IMR-90 (cell line): ENCODE results near the gene AP2B1. TPM values are rescaled to one million over a fixed set of nuclear protein-coding genes. Genes with fewer than 3 reads are reported as not detected.

Experiments used
- ATAC-seq: fragments of 200-7000 bp; cut with Tn5 transposase; 2 replicates; pipeline ENCODE4 v1.9.1; 2020; ENCODE audit warnings: low read depth, mild to moderate bottlenecking, moderate library complexity
- BruUV-seq: library from RNA; stranded (reverse); fragments of 400-500 nt; replicated peaks from 2 replicates; lab custom pipeline; 2021; lab: Mats Ljungman, UMichigan
- CTCF ChIA-PET: fragments of 300-600 bp; formaldehyde crosslinking; extraction: SDS; loops from one replicate; lab custom pipeline; 2021; ENCODE audit warnings: antibody characterized with exemption; lab: Yijun Ruan, JAX
- POLR2A ChIA-PET: fragments of 300-600 bp; sonication (Branson Sonifier 250); formaldehyde crosslinking; loops from one replicate; lab custom pipeline; 2022; ENCODE audit warnings: antibody characterized with exemption; ENCODE audit not compliant: unreplicated experiment; lab: Charles Lee
- DNase-seq: peaks from one replicate; pipeline ENCODE4 v3.0.0; 2013
- H2AFZ ChIP-seq: replicated peaks from 2 replicates; pipeline ENCODE3; 2013; ENCODE audit warnings: low read length, mild to moderate bottlenecking; ENCODE audit not compliant: poor library complexity
- H2AK5ac ChIP-seq: 2 replicates; pipeline ENCODE4 v1.6.1; 2013; ENCODE audit warnings: low read depth, low read length, inconsistent platforms
- H2AK9ac ChIP-seq: replicated peaks from 2 replicates; pipeline ENCODE3; 2013; ENCODE audit warnings: mild to moderate bottlenecking, low read depth, low read length, moderate library complexity; ENCODE audit not compliant: poor library complexity
- H2BK120ac ChIP-seq: 2 replicates; pipeline ENCODE4 v1.6.1; 2013; ENCODE audit warnings: low read depth, low read length, inconsistent platforms
- H2BK15ac ChIP-seq: 3 replicates; pipeline ENCODE4 v1.6.1; 2013; ENCODE audit warnings: low read depth, low read length, inconsistent platforms
- H2BK20ac ChIP-seq: 2 replicates; pipeline ENCODE4 v1.6.1; 2013; ENCODE audit warnings: low read depth, mild to moderate bottlenecking, inconsistent platforms, low read length, moderate library complexity
- H2BK5ac ChIP-seq: 2 replicates; pipeline ENCODE4 v1.6.1; 2013; ENCODE audit warnings: mild to moderate bottlenecking, low read depth, low read length, inconsistent platforms; ENCODE audit not compliant: poor library complexity, severe bottlenecking
- H3K14ac ChIP-seq: replicated peaks from 2 replicates; pipeline ENCODE4 v1.6.1; 2013; ENCODE audit warnings: low read depth, low read length, inconsistent platforms
- H3K18ac ChIP-seq: 2 replicates; pipeline ENCODE4 v1.6.1; 2013; ENCODE audit warnings: low read depth, low read length, control low read depth
- H3K23ac ChIP-seq: 2 replicates; pipeline ENCODE4 v1.6.1; 2013; ENCODE audit warnings: low read depth, low read length, inconsistent platforms
- H3K27ac ChIP-seq: 2 replicates; pipeline ENCODE4 v1.5.1; 2013; ENCODE audit warnings: mild to moderate bottlenecking, control low read depth, low read length; ENCODE audit not compliant: insufficient read depth
- H3K27me3 ChIP-seq: 2 replicates; pipeline ENCODE4 v1.6.1; 2013; ENCODE audit warnings: low read length; ENCODE audit not compliant: control insufficient read depth, insufficient read depth
- H3K36me3 ChIP-seq: 2 replicates; pipeline ENCODE4 v1.6.1; 2013; ENCODE audit warnings: low read length, mixed read lengths; ENCODE audit not compliant: control insufficient read depth, insufficient read depth
- H3K4ac ChIP-seq: 2 replicates; pipeline ENCODE4 v1.6.1; 2013; ENCODE audit warnings: low read depth, low read length, inconsistent platforms
- H3K4me1 ChIP-seq: 2 replicates; pipeline ENCODE4 v1.6.1; 2013; ENCODE audit warnings: low read length, mixed read lengths; ENCODE audit not compliant: control insufficient read depth, insufficient read depth
- H3K4me2 ChIP-seq: 2 replicates; pipeline ENCODE4 v1.6.1; 2013; ENCODE audit warnings: low read depth, mild to moderate bottlenecking, control low read depth, low read length, moderate library complexity
- H3K4me3 ChIP-seq: 2 replicates; pipeline ENCODE4 v1.5.1; 2013; ENCODE audit warnings: low read depth, mild to moderate bottlenecking, control low read depth, low read length, moderate library complexity; ENCODE audit not compliant: insufficient read depth
- H3K56ac ChIP-seq: 2 replicates; pipeline ENCODE4 v1.6.1; 2013; ENCODE audit warnings: low read length, inconsistent platforms; ENCODE audit not compliant: insufficient read depth; ENCODE audit errors: extremely low read depth
- H3K79me1 ChIP-seq, 2 experiments: 2 replicates each; pipeline ENCODE4 v1.6.1; 2013; ENCODE audit warnings: low read length in 2 of 2, inconsistent platforms in 1 of 2, low read depth in 1 of 2
- H3K9ac ChIP-seq: 2 replicates; pipeline ENCODE4 v1.6.1; 2013; ENCODE audit warnings: low read depth, low read length, control low read depth
- H3K9me1 ChIP-seq: 2 replicates; pipeline ENCODE4 v1.6.1; 2013; ENCODE audit warnings: low read length, inconsistent platforms; ENCODE audit not compliant: insufficient read depth
- H3K9me3 ChIP-seq: 2 replicates; pipeline ENCODE4 v1.6.1; 2013; ENCODE audit warnings: low read length; ENCODE audit not compliant: control insufficient read depth, insufficient read depth
- H4K20me1 ChIP-seq: 2 replicates; pipeline ENCODE4 v1.6.1; 2013; ENCODE audit warnings: low read length, inconsistent platforms; ENCODE audit not compliant: insufficient read depth
- H4K5ac ChIP-seq: 2 replicates; pipeline ENCODE4 v1.6.1; 2013; ENCODE audit warnings: mild to moderate bottlenecking, low read depth, low read length, control low read depth
- H4K8ac ChIP-seq, 2 experiments: 2 replicates each; pipeline ENCODE4 v1.6.1; 2013; ENCODE audit warnings: low read depth in 2 of 2, low read length in 2 of 2, control low read depth in 1 of 2, inconsistent platforms in 1 of 2
- H4K91ac ChIP-seq: 2 replicates; pipeline ENCODE4 v1.6.1; 2013; ENCODE audit warnings: low read depth, low read length, inconsistent platforms; ENCODE audit not compliant: insufficient read depth
- BHLHE40 ChIP-seq: fragments of 150-350 bp; IDR thresholded peaks from 2 replicates; pipeline ENCODE4 v1.6.1; 2016; ENCODE audit warnings: mild to moderate bottlenecking, low read depth, low read length
- CEBPB ChIP-seq: IDR thresholded peaks from 2 replicates; pipeline ENCODE4 v1.6.1; 2012; ENCODE audit warnings: low read depth, low read length, improper control_type of control experiment
- CHD1 ChIP-seq: IDR thresholded peaks from 2 replicates; pipeline ENCODE4 v1.6.1; 2012; ENCODE audit warnings: low read depth, low read length, improper control_type of control experiment
- CTCF ChIP-seq: conservative IDR thresholded peaks from 2 replicates; pipeline ENCODE4 v1.5.1; 2012; ENCODE audit warnings: mild to moderate bottlenecking, low read depth, low read length, improper control_type of control experiment
- FOS ChIP-seq: fragments of 150-350 bp; IDR thresholded peaks from 2 replicates; pipeline ENCODE4 v1.6.1; 2016; ENCODE audit warnings: low read depth, low read length
- MAFK ChIP-seq: IDR thresholded peaks from 2 replicates; pipeline ENCODE4 v1.6.1; 2012; ENCODE audit warnings: low read depth, low read length, improper control_type of control experiment
- MAZ ChIP-seq: IDR thresholded peaks from 2 replicates; pipeline ENCODE4 v1.6.1; 2012; ENCODE audit warnings: low read depth, mild to moderate bottlenecking, low read length, improper control_type of control experiment, moderate library complexity, borderline replicate concordance
- MXI1 ChIP-seq: IDR thresholded peaks from 2 replicates; pipeline ENCODE4 v1.6.1; 2012; ENCODE audit warnings: low read depth, mild to moderate bottlenecking, low read length, moderate library complexity, borderline replicate concordance
- NFE2L2 ChIP-seq: fragments of 150-350 bp; IDR thresholded peaks from 2 replicates; pipeline ENCODE4 v1.6.1; 2016; ENCODE audit warnings: low read depth, mild to moderate bottlenecking, low read length
- POLR2A ChIP-seq: IDR thresholded peaks from 2 replicates; pipeline ENCODE4 v1.6.1; 2012; ENCODE audit warnings: mild to moderate bottlenecking, low read depth, low read length
- RAD21 ChIP-seq: IDR thresholded peaks from 2 replicates; pipeline ENCODE4 v1.6.1; 2012; ENCODE audit warnings: low read length, improper control_type of control experiment
- RCOR1 ChIP-seq: IDR thresholded peaks from 2 replicates; pipeline ENCODE4 v1.6.1; 2012; ENCODE audit warnings: mild to moderate bottlenecking, low read length, improper control_type of control experiment; ENCODE audit not compliant: insufficient replicate concordance
- RFX5 ChIP-seq: IDR thresholded peaks from 2 replicates; pipeline ENCODE4 v1.8.0; 2012; ENCODE audit warnings: low read depth, mild to moderate bottlenecking, low read length, moderate library complexity
- SMC3 ChIP-seq: fragments of 150-350 bp; IDR thresholded peaks from 2 replicates; pipeline ENCODE4 v1.6.1; 2016; ENCODE audit warnings: low read depth, mild to moderate bottlenecking, antibody characterized with exemption, low read length, moderate library complexity
- WGBS, 2 experiments: methylation state at CpG; one replicate each; pipeline versions ENCODE4 v1.1.5 to v1.1.7; 2013; ENCODE audit warnings: missing lambda C conversion rate in 2 of 2; ENCODE audit not compliant: insufficient read length in 1 of 2; ENCODE audit errors: extremely low coverage in 2 of 2; 5-methylcytosine and 5-hydroxymethylcytosine counted together
- dilution Hi-C: fragments of 300-500 bp; cut with HindIII; formaldehyde crosslinking; loops from one replicate; pipeline ENCODE4 v1.14.3; 2018; ENCODE audit warnings: low sequenced_read_pairs; ENCODE audit not compliant: unreplicated experiment
- in situ Hi-C: fragments of 300-500 bp; cut with MboI; formaldehyde crosslinking; loops from 3 replicates; pipeline ENCODE4 v1.14.3; 2019; ENCODE audit warnings: low sequenced_read_pairs, inconsistent platforms, mixed read lengths
- intact Hi-C: fragments of 100-400 bp; cut with micrococcal nuclease; formaldehyde crosslinking; loops from 2 replicates; pipeline ENCODE4 v1.10.0; 2022
- polyA plus RNA-seq, 3 experiments: library from polyadenylated mRNA; depleted of rRNA; stranded (reverse); fragments of >200 nt; gene quantifications; 2 replicates each; pipeline ENCODE4 v1.2.3, GENCODE V29; 2012; ENCODE audit warnings: low replicate concordance in 1 of 3
- total RNA-seq: library from RNA; depleted of rRNA; stranded (reverse); fragments of >200 nt; gene quantifications from 2 replicates; pipeline ENCODE4 v1.2.3, GENCODE V29; 2012
- TF ChIP-seq, protein P1 (sequence below): fragments of 150-350 bp; IDR thresholded peaks from 2 replicates; pipeline ENCODE4 v1.6.1; 2017; ENCODE audit warnings: mild to moderate bottlenecking, antibody characterized with exemption, low read length, low read depth
- TF ChIP-seq, protein P2 (sequence below): fragments of 150-350 bp; IDR thresholded peaks from 2 replicates; pipeline ENCODE4 v1.6.1; 2016; ENCODE audit warnings: low read depth, mild to moderate bottlenecking, low read length, moderate library complexity, borderline replicate concordance

Gene AP2B1
- total and polyA plus RNA-seq, 2 of the 4 experiments (the other 2 are of a cell fraction): 102 to 125 TPM

DNA sequence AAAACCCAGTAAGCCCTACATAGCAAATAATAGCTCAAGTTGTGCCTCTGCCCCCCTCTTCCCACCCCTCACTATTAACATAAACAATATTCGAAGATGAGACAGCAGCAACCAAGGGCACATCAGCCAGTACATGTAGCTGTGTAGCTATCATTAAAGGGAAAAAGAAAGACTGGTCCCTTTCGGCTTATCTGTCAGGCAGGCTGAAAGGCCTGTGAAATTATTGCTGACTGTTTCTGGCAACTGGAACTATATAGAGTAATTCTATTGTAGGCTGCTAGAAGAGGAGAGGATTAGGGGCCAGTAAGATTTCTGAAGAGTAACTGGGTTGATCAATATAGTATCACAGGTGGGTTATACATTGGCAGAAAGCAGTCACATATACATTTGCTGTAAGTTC, 107.8 kb downstream of the AP2B1 start:
- BruUV-seq: no TSS peak
- Histone ChIP-seq H3K27me3 (no peaks in the 10 kb centered on the region), H3K9ac (no peak overlapping the region), H4K91ac (no peak overlapping the region), H2BK5ac (no peak overlapping the region), H3K27ac (no peak overlapping the region), H3K4me1 (no peaks in the 10 kb centered on the region), H3K18ac (no peak overlapping the region), H3K9me3 (no peaks in the 10 kb centered on the region), H3K14ac (no peak overlapping the region), H4K5ac (no peak overlapping the region), H4K8ac (no peak overlapping the region), H3K56ac (no peak overlapping the region), H2BK120ac (no peak overlapping the region), H3K4ac (no peak overlapping the region), H4K20me1 (no peaks in the 10 kb centered on the region; the same call in 1 of the 2 replicates), H2AFZ (no peak overlapping the region), H3K9me1 (peaks cover 8% of the 10 kb centered on the region), H2BK15ac (no peak overlapping the region), H2BK20ac (no peak overlapping the region), H2AK9ac (no peak overlapping the region), H3K4me3 (no peak overlapping the region), H3K23ac (no peak overlapping the region), H2AK5ac (no peak overlapping the region), H3K36me3 (peaks cover 24% of the 10 kb centered on the region), H3K4me2 (no peak overlapping the region), H3K79me1 (peaks cover 18 to 33% of the 10 kb centered on the region in 2 experiments; a peak in 3 of 4 replicates)
- intact Hi-C loops (no loop called here), dilution Hi-C loops (no loop called here), in situ Hi-C loops (no loop called here)
- 92% methylated on average over 1 of the region's 2 CpGs; no CpG with 5 or more reads in 1 of the 2 experiments for WGBS, 2 experiments
- POLR2A ChIA-PET: no interaction called here
- no peak for DNase-seq
- no peak for ATAC-seq
- CTCF ChIA-PET: no interaction called here
- no peak for TF ChIP-seq NFE2L2
- no peak for TF ChIP-seq RCOR1
- TF ChIP-seq MAZ: no peak
- TF ChIP-seq POLR2A: no peak
- TF ChIP-seq CTCF: no peak
- no peak for TF ChIP-seq CEBPB
- TF ChIP-seq, protein P1, sequence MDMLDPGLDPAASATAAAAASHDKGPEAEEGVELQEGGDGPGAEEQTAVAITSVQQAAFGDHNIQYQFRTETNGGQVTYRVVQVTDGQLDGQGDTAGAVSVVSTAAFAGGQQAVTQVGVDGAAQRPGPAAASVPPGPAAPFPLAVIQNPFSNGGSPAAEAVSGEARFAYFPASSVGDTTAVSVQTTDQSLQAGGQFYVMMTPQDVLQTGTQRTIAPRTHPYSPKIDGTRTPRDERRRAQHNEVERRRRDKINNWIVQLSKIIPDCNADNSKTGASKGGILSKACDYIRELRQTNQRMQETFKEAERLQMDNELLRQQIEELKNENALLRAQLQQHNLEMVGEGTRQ: no peak
- TF ChIP-seq, protein P2, sequence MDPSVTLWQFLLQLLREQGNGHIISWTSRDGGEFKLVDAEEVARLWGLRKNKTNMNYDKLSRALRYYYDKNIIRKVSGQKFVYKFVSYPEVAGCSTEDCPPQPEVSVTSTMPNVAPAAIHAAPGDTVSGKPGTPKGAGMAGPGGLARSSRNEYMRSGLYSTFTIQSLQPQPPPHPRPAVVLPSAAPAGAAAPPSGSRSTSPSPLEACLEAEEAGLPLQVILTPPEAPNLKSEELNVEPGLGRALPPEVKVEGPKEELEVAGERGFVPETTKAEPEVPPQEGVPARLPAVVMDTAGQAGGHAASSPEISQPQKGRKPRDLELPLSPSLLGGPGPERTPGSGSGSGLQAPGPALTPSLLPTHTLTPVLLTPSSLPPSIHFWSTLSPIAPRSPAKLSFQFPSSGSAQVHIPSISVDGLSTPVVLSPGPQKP: no peak
- TF ChIP-seq CHD1: no peak
- no peak for TF ChIP-seq SMC3
- no peak for TF ChIP-seq RAD21
- no peak for TF ChIP-seq RFX5
- TF ChIP-seq FOS: no peak
- TF ChIP-seq MXI1: no peak
- TF ChIP-seq BHLHE40: no peak
- no peak for TF ChIP-seq MAFK
